DOHH2 (cell line): ENCODE data around the gene GRID1.

Experiments used
- H3F3A ChIP-seq: fragments of 200-600 bp; sonication (generic), shearing (Covaris generic); 2 replicates; pipeline ENCODE4 v1.6.0; 2016; ENCODE audit warnings: antibody characterized with exemption, mild to moderate bottlenecking; ENCODE audit not compliant: control insufficient read depth, insufficient read depth
- H3K27ac ChIP-seq: fragments of 200-600 bp; sonication (generic); 2 replicates; pipeline ENCODE4 v1.5.1; 2014; ENCODE audit warnings: low read depth, mild to moderate bottlenecking, low read length, moderate library complexity
- H3K27me3 ChIP-seq: fragments of 200-600 bp; sonication (generic); 2 replicates; pipeline ENCODE4 v1.6.1; 2014; ENCODE audit warnings: mild to moderate bottlenecking, low read length, mixed read lengths; ENCODE audit not compliant: control insufficient read depth
- H3K36me3 ChIP-seq: fragments of 200-600 bp; sonication (generic); 2 replicates; pipeline ENCODE4 v1.6.1; 2014; ENCODE audit warnings: mild to moderate bottlenecking, low read length, moderate library complexity, mixed read lengths; ENCODE audit not compliant: control insufficient read depth
- H3K4me1 ChIP-seq: fragments of 200-600 bp; sonication (generic); 2 replicates; pipeline ENCODE4 v1.6.1; 2014; ENCODE audit warnings: mild to moderate bottlenecking, low read length, mixed read lengths; ENCODE audit not compliant: control insufficient read depth
- H3K4me2 ChIP-seq: fragments of 200-600 bp; sonication (generic); 2 replicates; pipeline ENCODE4 v1.6.0; 2014; ENCODE audit warnings: mild to moderate bottlenecking, low read length, moderate library complexity
- H3K4me3 ChIP-seq: fragments of 200-600 bp; sonication (generic); 2 replicates; pipeline ENCODE4 v1.5.1; 2014; ENCODE audit warnings: mild to moderate bottlenecking, low read length, mixed read lengths
- H3K79me2 ChIP-seq: fragments of 200-600 bp; sonication (generic); 2 replicates; pipeline ENCODE4 v1.6.1; 2014; ENCODE audit warnings: mild to moderate bottlenecking, low read length, mixed read lengths; ENCODE audit not compliant: control insufficient read depth
- H3K9me2 ChIP-seq: fragments of 200-600 bp; sonication (generic); replicated peaks from 2 replicates; pipeline ENCODE4 v1.6.1; 2014; ENCODE audit warnings: mild to moderate bottlenecking, low read length, mixed read lengths; ENCODE audit not compliant: control insufficient read depth
- H3K9me3 ChIP-seq: fragments of 200-600 bp; sonication (generic); 2 replicates; pipeline ENCODE4 v1.6.1; 2014; ENCODE audit warnings: antibody characterized with exemption, low read length, mixed read lengths; ENCODE audit not compliant: control insufficient read depth, insufficient read depth
- H4K20me1 ChIP-seq: fragments of 200-600 bp; sonication (generic); 2 replicates; pipeline ENCODE4 v1.6.0; 2014; ENCODE audit warnings: low read depth, mild to moderate bottlenecking, antibody characterized with exemption, low read length, moderate library complexity; ENCODE audit not compliant: control insufficient read depth, insufficient read depth
- EZH2phosphoT487 ChIP-seq: fragments of 200-600 bp; sonication (generic); IDR thresholded peaks from 2 replicates; pipeline ENCODE4 v1.6.1; 2017; ENCODE audit warnings: borderline replicate concordance, mild to moderate bottlenecking, antibody characterized with exemption, low read length, moderate library complexity, mixed read lengths
- TF ChIP-seq, protein P1 (sequence below): fragments of 200-600 bp; sonication (generic); IDR thresholded peaks from one replicate; pipeline ENCODE4 v1.5.1; 2014; ENCODE audit warnings: antibody characterized with exemption, mild to moderate bottlenecking, low read depth, low read length; ENCODE audit not compliant: poor library complexity, severe bottlenecking

Gene GRID1

DNA sequence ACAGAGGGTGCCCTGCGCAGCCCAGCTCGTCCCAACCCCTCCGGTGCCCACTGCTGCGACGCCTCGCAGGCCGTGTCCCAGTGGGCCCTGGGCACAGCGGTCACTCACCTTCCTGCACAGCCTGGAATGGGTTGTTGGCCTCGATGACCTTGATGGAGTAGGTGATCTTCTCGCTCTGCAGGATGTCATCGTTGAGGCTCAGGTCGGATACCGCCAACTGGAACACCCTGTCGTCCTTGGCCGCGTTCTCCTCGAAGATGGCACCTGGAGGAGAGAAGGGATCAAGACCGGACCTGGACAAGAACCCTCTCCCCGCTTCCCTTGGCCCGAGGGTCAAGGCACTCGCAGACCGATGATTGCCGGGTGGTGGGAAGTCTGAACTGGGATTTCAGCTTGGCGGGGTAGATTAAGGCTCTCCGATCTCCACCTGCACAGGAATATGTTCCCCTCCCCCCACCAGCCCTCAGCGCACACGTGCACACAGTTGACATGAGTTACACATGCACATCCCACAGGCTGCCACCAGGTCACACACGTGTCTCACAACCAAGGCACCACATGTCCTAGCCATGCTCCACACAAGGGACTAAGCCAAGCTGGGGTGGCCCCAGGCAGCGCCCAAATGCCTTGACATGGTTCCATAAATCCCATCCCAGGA lies 2.6 kb downstream of the GRID1 start:
- Histone ChIP-seq H3K27ac (no peak overlapping the region), H3K4me3 (no peak overlapping the region), H3K4me1 (peaks cover 10% of the 10 kb centered on the region), H3K27me3 (peaks cover 58% of the 10 kb centered on the region), H3K36me3 (no peaks in the 10 kb centered on the region), H3K9me3 (no peaks in the 10 kb centered on the region), H3K9me2 (no peaks in the 10 kb centered on the region), H3K4me2 (no peak overlapping the region), H4K20me1 (peaks cover 10% of the 10 kb centered on the region; the same call in 1 of the 2 replicates), H3K79me2 (no peaks in the 10 kb centered on the region), H3F3A (no peaks in the 10 kb centered on the region)
- TF ChIP-seq, protein P1, sequence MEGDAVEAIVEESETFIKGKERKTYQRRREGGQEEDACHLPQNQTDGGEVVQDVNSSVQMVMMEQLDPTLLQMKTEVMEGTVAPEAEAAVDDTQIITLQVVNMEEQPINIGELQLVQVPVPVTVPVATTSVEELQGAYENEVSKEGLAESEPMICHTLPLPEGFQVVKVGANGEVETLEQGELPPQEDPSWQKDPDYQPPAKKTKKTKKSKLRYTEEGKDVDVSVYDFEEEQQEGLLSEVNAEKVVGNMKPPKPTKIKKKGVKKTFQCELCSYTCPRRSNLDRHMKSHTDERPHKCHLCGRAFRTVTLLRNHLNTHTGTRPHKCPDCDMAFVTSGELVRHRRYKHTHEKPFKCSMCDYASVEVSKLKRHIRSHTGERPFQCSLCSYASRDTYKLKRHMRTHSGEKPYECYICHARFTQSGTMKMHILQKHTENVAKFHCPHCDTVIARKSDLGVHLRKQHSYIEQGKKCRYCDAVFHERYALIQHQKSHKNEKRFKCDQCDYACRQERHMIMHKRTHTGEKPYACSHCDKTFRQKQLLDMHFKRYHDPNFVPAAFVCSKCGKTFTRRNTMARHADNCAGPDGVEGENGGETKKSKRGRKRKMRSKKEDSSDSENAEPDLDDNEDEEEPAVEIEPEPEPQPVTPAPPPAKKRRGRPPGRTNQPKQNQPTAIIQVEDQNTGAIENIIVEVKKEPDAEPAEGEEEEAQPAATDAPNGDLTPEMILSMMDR, result no peak
- TF ChIP-seq EZH2phosphoT487, result no peak

DNA sequence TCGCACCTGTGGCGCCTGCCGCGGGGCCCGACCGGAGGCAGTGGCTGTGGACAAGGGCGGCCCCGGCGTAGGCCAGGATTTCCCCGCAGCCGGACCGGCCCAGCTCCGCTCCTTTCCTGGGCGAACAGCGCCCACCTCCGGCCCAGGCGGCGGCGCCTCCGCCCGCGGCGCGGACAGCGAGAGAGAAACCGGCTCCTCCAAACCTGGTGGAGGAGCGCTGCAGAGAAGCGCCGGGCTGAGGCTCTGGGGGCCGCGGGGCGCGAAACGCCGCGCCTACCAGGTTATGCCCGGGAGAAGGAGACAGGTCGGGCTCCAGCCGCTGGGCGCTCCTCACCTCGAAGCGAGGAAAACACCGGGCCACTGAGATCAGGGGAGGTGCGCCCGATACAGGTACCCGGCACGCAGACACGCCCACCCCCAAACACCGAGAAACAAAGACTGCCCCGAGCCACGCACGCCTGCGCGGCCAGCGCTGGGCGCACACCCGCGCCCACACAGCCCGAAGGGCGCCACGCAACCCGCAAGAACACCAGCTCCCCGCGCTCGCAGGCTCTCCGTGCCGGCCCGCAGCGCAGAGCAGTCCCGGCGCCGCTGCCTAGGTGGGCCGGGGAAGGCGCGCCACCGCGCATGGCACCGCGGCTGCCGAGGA lies 3.3 kb downstream of the GRID1 start:
- Histone ChIP-seq H3K9me2 (no peaks in the 10 kb centered on the region), H3K4me3 (no peak overlapping the region), H3K4me1 (peaks cover 10% of the 10 kb centered on the region), H3K9me3 (no peaks in the 10 kb centered on the region), H3K27ac (no peak overlapping the region), H3K4me2 (no peak overlapping the region), H3K79me2 (no peaks in the 10 kb centered on the region), H3K36me3 (no peaks in the 10 kb centered on the region), H3F3A (no peaks in the 10 kb centered on the region), H3K27me3 (peaks cover 58% of the 10 kb centered on the region), H4K20me1 (peaks cover 10% of the 10 kb centered on the region; the same call in 1 of the 2 replicates)
- no peak for TF ChIP-seq EZH2phosphoT487
- TF ChIP-seq, protein P1, result no peak

DNA sequence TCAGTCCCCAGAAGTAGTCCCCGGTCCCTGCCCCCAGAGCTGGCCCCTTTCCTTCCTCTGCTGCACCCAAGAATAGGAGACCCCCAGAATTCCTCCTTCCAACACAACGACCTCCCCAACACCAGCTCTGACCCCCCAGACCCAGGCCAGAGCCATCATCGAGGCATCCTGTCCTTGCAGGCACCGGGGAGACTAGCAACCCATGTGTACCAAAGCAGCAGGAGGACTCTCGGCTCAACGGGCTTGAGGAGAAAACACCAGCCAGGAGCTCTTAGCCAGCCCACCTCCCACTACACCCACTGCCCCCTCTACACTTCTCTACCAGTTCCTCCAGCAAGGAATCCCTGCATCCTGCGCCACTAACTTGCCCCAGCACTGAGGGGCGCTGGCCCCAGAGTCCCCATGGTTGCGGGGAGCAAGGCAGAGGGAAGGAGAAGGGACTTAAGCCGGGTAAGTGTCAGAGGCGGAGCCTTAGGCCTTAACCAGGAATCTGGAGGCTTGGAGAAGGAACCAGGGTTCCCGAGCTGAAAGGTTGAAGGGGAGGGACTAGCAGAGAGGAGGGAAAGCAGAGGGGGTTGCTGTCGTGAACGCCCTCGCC lies 3.9 kb downstream of the GRID1 start:
- Histone ChIP-seq H3K27me3 (peaks cover 52% of the 10 kb centered on the region), H3K27ac (no peak overlapping the region), H3K36me3 (no peaks in the 10 kb centered on the region), H3K9me2 (no peaks in the 10 kb centered on the region), H3K4me3 (no peak overlapping the region), H3K4me2 (no peak overlapping the region), H3K4me1 (peaks cover 14% of the 10 kb centered on the region), H4K20me1 (peaks cover 10% of the 10 kb centered on the region; the same call in 1 of the 2 replicates), H3F3A (no peaks in the 10 kb centered on the region), H3K79me2 (no peaks in the 10 kb centered on the region), H3K9me3 (no peaks in the 10 kb centered on the region)
- TF ChIP-seq, protein P1, result no peak
- no peak for TF ChIP-seq EZH2phosphoT487
